IMR-90 (cell line): ENCODE measurements around the gene HPS6. TPM values are rescaled to one million over a fixed set of nuclear protein-coding genes. Genes with fewer than 3 reads are reported as not detected.

ENCODE experiments used
- ATAC-seq: fragments of 200-7000 bp; cut with Tn5 transposase; 2 replicates; pipeline ENCODE4 v1.9.1; 2020; ENCODE audit warnings: low read depth, mild to moderate bottlenecking, moderate library complexity
- BruUV-seq: library from RNA; stranded (reverse); fragments of 400-500 nt; replicated peaks from 2 replicates; lab custom pipeline; 2021; lab: Mats Ljungman, UMichigan
- CTCF ChIA-PET: fragments of 300-600 bp; formaldehyde crosslinking; extraction: SDS; loops from one replicate; lab custom pipeline; 2021; ENCODE audit warnings: antibody characterized with exemption; lab: Yijun Ruan, JAX
- POLR2A ChIA-PET: fragments of 300-600 bp; sonication (Branson Sonifier 250); formaldehyde crosslinking; loops from one replicate; lab custom pipeline; 2022; ENCODE audit warnings: antibody characterized with exemption; ENCODE audit not compliant: unreplicated experiment; lab: Charles Lee
- DNase-seq: peaks from one replicate; pipeline ENCODE4 v3.0.0; 2013
- H2AFZ ChIP-seq: replicated peaks from 2 replicates; pipeline ENCODE3; 2013; ENCODE audit warnings: low read length, mild to moderate bottlenecking; ENCODE audit not compliant: poor library complexity
- H2AK5ac ChIP-seq: 2 replicates; pipeline ENCODE4 v1.6.1; 2013; ENCODE audit warnings: low read depth, low read length, inconsistent platforms
- H2AK9ac ChIP-seq: replicated peaks from 2 replicates; pipeline ENCODE3; 2013; ENCODE audit warnings: mild to moderate bottlenecking, low read depth, low read length, moderate library complexity; ENCODE audit not compliant: poor library complexity
- H2BK120ac ChIP-seq: 2 replicates; pipeline ENCODE4 v1.6.1; 2013; ENCODE audit warnings: low read depth, low read length, inconsistent platforms
- H2BK15ac ChIP-seq: 3 replicates; pipeline ENCODE4 v1.6.1; 2013; ENCODE audit warnings: low read depth, low read length, inconsistent platforms
- H2BK20ac ChIP-seq: 2 replicates; pipeline ENCODE4 v1.6.1; 2013; ENCODE audit warnings: low read depth, mild to moderate bottlenecking, inconsistent platforms, low read length, moderate library complexity
- H2BK5ac ChIP-seq: 2 replicates; pipeline ENCODE4 v1.6.1; 2013; ENCODE audit warnings: mild to moderate bottlenecking, low read depth, low read length, inconsistent platforms; ENCODE audit not compliant: poor library complexity, severe bottlenecking
- H3K14ac ChIP-seq: replicated peaks from 2 replicates; pipeline ENCODE4 v1.6.1; 2013; ENCODE audit warnings: low read depth, low read length, inconsistent platforms
- H3K18ac ChIP-seq: 2 replicates; pipeline ENCODE4 v1.6.1; 2013; ENCODE audit warnings: low read depth, low read length, control low read depth
- H3K23ac ChIP-seq: 2 replicates; pipeline ENCODE4 v1.6.1; 2013; ENCODE audit warnings: low read depth, low read length, inconsistent platforms
- H3K27ac ChIP-seq: 2 replicates; pipeline ENCODE4 v1.5.1; 2013; ENCODE audit warnings: mild to moderate bottlenecking, control low read depth, low read length; ENCODE audit not compliant: insufficient read depth
- H3K27me3 ChIP-seq: 2 replicates; pipeline ENCODE4 v1.6.1; 2013; ENCODE audit warnings: low read length; ENCODE audit not compliant: control insufficient read depth, insufficient read depth
- H3K36me3 ChIP-seq: 2 replicates; pipeline ENCODE4 v1.6.1; 2013; ENCODE audit warnings: low read length, mixed read lengths; ENCODE audit not compliant: control insufficient read depth, insufficient read depth
- H3K4ac ChIP-seq: 2 replicates; pipeline ENCODE4 v1.6.1; 2013; ENCODE audit warnings: low read depth, low read length, inconsistent platforms
- H3K4me1 ChIP-seq: 2 replicates; pipeline ENCODE4 v1.6.1; 2013; ENCODE audit warnings: low read length, mixed read lengths; ENCODE audit not compliant: control insufficient read depth, insufficient read depth
- H3K4me2 ChIP-seq: 2 replicates; pipeline ENCODE4 v1.6.1; 2013; ENCODE audit warnings: low read depth, mild to moderate bottlenecking, control low read depth, low read length, moderate library complexity
- H3K4me3 ChIP-seq: 2 replicates; pipeline ENCODE4 v1.5.1; 2013; ENCODE audit warnings: low read depth, mild to moderate bottlenecking, control low read depth, low read length, moderate library complexity; ENCODE audit not compliant: insufficient read depth
- H3K56ac ChIP-seq: 2 replicates; pipeline ENCODE4 v1.6.1; 2013; ENCODE audit warnings: low read length, inconsistent platforms; ENCODE audit not compliant: insufficient read depth; ENCODE audit errors: extremely low read depth
- H3K79me1 ChIP-seq, 2 experiments: 2 replicates each; pipeline ENCODE4 v1.6.1; 2013; ENCODE audit warnings: low read length in 2 of 2, inconsistent platforms in 1 of 2, low read depth in 1 of 2
- H3K9ac ChIP-seq: 2 replicates; pipeline ENCODE4 v1.6.1; 2013; ENCODE audit warnings: low read depth, low read length, control low read depth
- H3K9me1 ChIP-seq: 2 replicates; pipeline ENCODE4 v1.6.1; 2013; ENCODE audit warnings: low read length, inconsistent platforms; ENCODE audit not compliant: insufficient read depth
- H3K9me3 ChIP-seq: 2 replicates; pipeline ENCODE4 v1.6.1; 2013; ENCODE audit warnings: low read length; ENCODE audit not compliant: control insufficient read depth, insufficient read depth
- H4K20me1 ChIP-seq: 2 replicates; pipeline ENCODE4 v1.6.1; 2013; ENCODE audit warnings: low read length, inconsistent platforms; ENCODE audit not compliant: insufficient read depth
- H4K5ac ChIP-seq: 2 replicates; pipeline ENCODE4 v1.6.1; 2013; ENCODE audit warnings: mild to moderate bottlenecking, low read depth, low read length, control low read depth
- H4K8ac ChIP-seq, 2 experiments: 2 replicates each; pipeline ENCODE4 v1.6.1; 2013; ENCODE audit warnings: low read depth in 2 of 2, low read length in 2 of 2, control low read depth in 1 of 2, inconsistent platforms in 1 of 2
- H4K91ac ChIP-seq: 2 replicates; pipeline ENCODE4 v1.6.1; 2013; ENCODE audit warnings: low read depth, low read length, inconsistent platforms; ENCODE audit not compliant: insufficient read depth
- BHLHE40 ChIP-seq: fragments of 150-350 bp; IDR thresholded peaks from 2 replicates; pipeline ENCODE4 v1.6.1; 2016; ENCODE audit warnings: mild to moderate bottlenecking, low read depth, low read length
- CEBPB ChIP-seq: IDR thresholded peaks from 2 replicates; pipeline ENCODE4 v1.6.1; 2012; ENCODE audit warnings: low read depth, low read length, improper control_type of control experiment
- CHD1 ChIP-seq: IDR thresholded peaks from 2 replicates; pipeline ENCODE4 v1.6.1; 2012; ENCODE audit warnings: low read depth, low read length, improper control_type of control experiment
- CTCF ChIP-seq: conservative IDR thresholded peaks from 2 replicates; pipeline ENCODE4 v1.5.1; 2012; ENCODE audit warnings: mild to moderate bottlenecking, low read depth, low read length, improper control_type of control experiment
- ELK1 ChIP-seq: fragments of 150-350 bp; IDR thresholded peaks from 2 replicates; pipeline ENCODE4 v1.6.1; 2016; ENCODE audit warnings: low read depth, mild to moderate bottlenecking, low read length, moderate library complexity, borderline replicate concordance
- FOS ChIP-seq: fragments of 150-350 bp; IDR thresholded peaks from 2 replicates; pipeline ENCODE4 v1.6.1; 2016; ENCODE audit warnings: low read depth, low read length
- MAFK ChIP-seq: IDR thresholded peaks from 2 replicates; pipeline ENCODE4 v1.6.1; 2012; ENCODE audit warnings: low read depth, low read length, improper control_type of control experiment
- MAZ ChIP-seq: IDR thresholded peaks from 2 replicates; pipeline ENCODE4 v1.6.1; 2012; ENCODE audit warnings: low read depth, mild to moderate bottlenecking, low read length, improper control_type of control experiment, moderate library complexity, borderline replicate concordance
- MXI1 ChIP-seq: IDR thresholded peaks from 2 replicates; pipeline ENCODE4 v1.6.1; 2012; ENCODE audit warnings: low read depth, mild to moderate bottlenecking, low read length, moderate library complexity, borderline replicate concordance
- NFE2L2 ChIP-seq: fragments of 150-350 bp; IDR thresholded peaks from 2 replicates; pipeline ENCODE4 v1.6.1; 2016; ENCODE audit warnings: low read depth, mild to moderate bottlenecking, low read length
- POLR2A ChIP-seq: IDR thresholded peaks from 2 replicates; pipeline ENCODE4 v1.6.1; 2012; ENCODE audit warnings: mild to moderate bottlenecking, low read depth, low read length
- RAD21 ChIP-seq: IDR thresholded peaks from 2 replicates; pipeline ENCODE4 v1.6.1; 2012; ENCODE audit warnings: low read length, improper control_type of control experiment
- RCOR1 ChIP-seq: IDR thresholded peaks from 2 replicates; pipeline ENCODE4 v1.6.1; 2012; ENCODE audit warnings: mild to moderate bottlenecking, low read length, improper control_type of control experiment; ENCODE audit not compliant: insufficient replicate concordance
- SMC3 ChIP-seq: fragments of 150-350 bp; IDR thresholded peaks from 2 replicates; pipeline ENCODE4 v1.6.1; 2016; ENCODE audit warnings: low read depth, mild to moderate bottlenecking, antibody characterized with exemption, low read length, moderate library complexity
- USF2 ChIP-seq: fragments of 150-350 bp; IDR thresholded peaks from 2 replicates; pipeline ENCODE4 v1.6.1; 2017; ENCODE audit warnings: mild to moderate bottlenecking, antibody characterized with exemption, low read length, low read depth
- WGBS, 2 experiments: methylation state at CpG; one replicate each; pipeline versions ENCODE4 v1.1.5 to v1.1.7; 2013; ENCODE audit warnings: missing lambda C conversion rate in 2 of 2; ENCODE audit not compliant: insufficient read length in 1 of 2; ENCODE audit errors: extremely low coverage in 2 of 2; 5-methylcytosine and 5-hydroxymethylcytosine counted together
- dilution Hi-C: fragments of 300-500 bp; cut with HindIII; formaldehyde crosslinking; loops from one replicate; pipeline ENCODE4 v1.14.3; 2018; ENCODE audit warnings: low sequenced_read_pairs; ENCODE audit not compliant: unreplicated experiment
- in situ Hi-C: fragments of 300-500 bp; cut with MboI; formaldehyde crosslinking; loops from 3 replicates; pipeline ENCODE4 v1.14.3; 2019; ENCODE audit warnings: low sequenced_read_pairs, inconsistent platforms, mixed read lengths
- intact Hi-C: fragments of 100-400 bp; cut with micrococcal nuclease; formaldehyde crosslinking; loops from 2 replicates; pipeline ENCODE4 v1.10.0; 2022
- polyA plus RNA-seq, 3 experiments: library from polyadenylated mRNA; depleted of rRNA; stranded (reverse); fragments of >200 nt; gene quantifications; 2 replicates each; pipeline ENCODE4 v1.2.3, GENCODE V29; 2012; ENCODE audit warnings: low replicate concordance in 1 of 3
- total RNA-seq: library from RNA; depleted of rRNA; stranded (reverse); fragments of >200 nt; gene quantifications from 2 replicates; pipeline ENCODE4 v1.2.3, GENCODE V29; 2012

Gene HPS6
- total and polyA plus RNA-seq, 2 of the 4 experiments (the other 2 are of a cell fraction): 10.5 to 23.1 TPM

GRCh38 chr10:102040305-102041050 lies 24.7 kb upstream of the HPS6 start:
- no peak overlapping the region for H3K4ac ChIP-seq
- H3K23ac ChIP-seq: no peak overlapping the region
- no peak overlapping the region for H4K8ac ChIP-seq
- DNase-seq: peak; percentile 25
- H4K20me1 ChIP-seq: peaks cover 35% of the 10 kb centered on the region
- H3K18ac ChIP-seq: no peak overlapping the region
- peaks cover 2% of the 10 kb centered on the region; the same call in 1 of the 2 replicates for H3K4me1 ChIP-seq
- H2AFZ ChIP-seq: no peak overlapping the region
- ChIA-PET POLR2A (no interaction called here), CTCF (no interaction called here)
- no peaks in the 10 kb centered on the region for H3K9me3 ChIP-seq
- no peak overlapping the region for H2BK15ac ChIP-seq
- no peak overlapping the region for H2BK5ac ChIP-seq
- no peak overlapping the region for H3K27ac ChIP-seq
- H3K9ac ChIP-seq: no peak overlapping the region
- H3K79me1 ChIP-seq: peaks cover 15 to 51% of the 10 kb centered on the region in 2 experiments
- no peak overlapping the region for H2AK9ac ChIP-seq
- dilution Hi-C loops (no loop called here), intact Hi-C loops (loop anchor here (2.0 kb wide), 1 partner anchor 32 kb away; no protein-coding TSS in a partner anchor), in situ Hi-C loops (no loop called here)
- BruUV-seq: no TSS peak
- H3K9me1 ChIP-seq: peaks cover 4% of the 10 kb centered on the region; the same call in 1 of the 2 replicates
- 100% methylated on average over 1 of the region's 7 CpGs; no CpG with 5 or more reads in 1 of the 2 experiments for WGBS, 2 experiments
- no peak overlapping the region for H3K56ac ChIP-seq
- no peak overlapping the region for H2BK20ac ChIP-seq
- no peak overlapping the region for H2AK5ac ChIP-seq
- peaks cover 4% of the 10 kb centered on the region; the same call in 1 of the 2 replicates for H3K36me3 ChIP-seq
- no peak overlapping the region for H2BK120ac ChIP-seq
- H3K4me2 ChIP-seq: no peak overlapping the region
- H3K14ac ChIP-seq: no peak overlapping the region
- H4K91ac ChIP-seq: no peak overlapping the region
- ATAC-seq: no peak
- H4K5ac ChIP-seq: no peak overlapping the region
- H3K4me3 ChIP-seq: no peak overlapping the region
- H3K27me3 ChIP-seq: no peaks in the 10 kb centered on the region
- TF ChIP-seq MAFK (no peak), ELK1 (no peak), SMC3 (no peak), CEBPB (no peak), MAZ (no peak), NFE2L2 (no peak), MXI1 (no peak), RAD21 (no peak), RCOR1 (no peak), BHLHE40 (no peak), USF2 (no peak), POLR2A (no peak), FOS (no peak), CHD1 (no peak), CTCF (no peak)
